Neural progenitor cell (in vitro differentiated cells): Measurements from ENCODE around the gene CDC26.
"Not testable (repeated sequence)": the region's sequence is repeated elsewhere in the genome, so short reads cannot be mapped to it uniquely, and the experiment has no call there.

ENCODE experiments used
- EZH2 ChIP-seq: fragments of 200-600 bp; sonication (generic); IDR thresholded peaks from 2 replicates; pipeline ENCODE4 v1.6.1; 2017; ENCODE audit warnings: antibody characterized with exemption, mild to moderate bottlenecking, moderate library complexity
- TF ChIP-seq, protein P1 (sequence below): fragments of 200-600 bp; sonication (generic); IDR thresholded peaks from 2 replicates; pipeline ENCODE4 v1.5.1; 2017; ENCODE audit warnings: antibody characterized with exemption, mild to moderate bottlenecking

- TF ChIP-seq, protein P1, sequence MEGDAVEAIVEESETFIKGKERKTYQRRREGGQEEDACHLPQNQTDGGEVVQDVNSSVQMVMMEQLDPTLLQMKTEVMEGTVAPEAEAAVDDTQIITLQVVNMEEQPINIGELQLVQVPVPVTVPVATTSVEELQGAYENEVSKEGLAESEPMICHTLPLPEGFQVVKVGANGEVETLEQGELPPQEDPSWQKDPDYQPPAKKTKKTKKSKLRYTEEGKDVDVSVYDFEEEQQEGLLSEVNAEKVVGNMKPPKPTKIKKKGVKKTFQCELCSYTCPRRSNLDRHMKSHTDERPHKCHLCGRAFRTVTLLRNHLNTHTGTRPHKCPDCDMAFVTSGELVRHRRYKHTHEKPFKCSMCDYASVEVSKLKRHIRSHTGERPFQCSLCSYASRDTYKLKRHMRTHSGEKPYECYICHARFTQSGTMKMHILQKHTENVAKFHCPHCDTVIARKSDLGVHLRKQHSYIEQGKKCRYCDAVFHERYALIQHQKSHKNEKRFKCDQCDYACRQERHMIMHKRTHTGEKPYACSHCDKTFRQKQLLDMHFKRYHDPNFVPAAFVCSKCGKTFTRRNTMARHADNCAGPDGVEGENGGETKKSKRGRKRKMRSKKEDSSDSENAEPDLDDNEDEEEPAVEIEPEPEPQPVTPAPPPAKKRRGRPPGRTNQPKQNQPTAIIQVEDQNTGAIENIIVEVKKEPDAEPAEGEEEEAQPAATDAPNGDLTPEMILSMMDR, result not testable (repeated sequence)
- not testable (repeated sequence) for TF ChIP-seq EZH2
Measured at GRCh38 chr9:113235701-113236255, 39.6 kb downstream of the CDC26 start.
